ENCODE results near the gene TOGARAM1.
"Not testable (repeated sequence)": the region's sequence is repeated elsewhere in the genome, so short reads cannot be mapped to it uniquely, and the experiment has no call there.

TOGARAM1 gene

GRCh38 chr14:45044638-45045037 lies 82.6 kb downstream of the TOGARAM1 start:
- DNase-seq (ENCODE audit: low read depth in 2 of 2): no peak

GRCh38 chr14:45048385-45048784 lies 86.4 kb downstream of the TOGARAM1 start:
- DNase-seq (ENCODE audit: low read depth in 2 of 2): no peak

- no peak for DNase-seq (ENCODE audit: low read depth in 2 of 2)
These were observed 89.2 kb downstream of the TOGARAM1 start for GRCh38 chr14:45051180-45051579.

- no peak for DNase-seq (ENCODE audit: low read depth in 2 of 2)
These were observed 89.9 kb downstream of the TOGARAM1 start for GRCh38 chr14:45051896-45052295.

GRCh38 chr14:45057349-45057748 lies 95.4 kb downstream of the TOGARAM1 start:
- no peak for DNase-seq (ENCODE audit: low read depth in 2 of 2)

- no peak for DNase-seq (ENCODE audit: low read depth in 2 of 2)
These were observed 95.9 kb downstream of the TOGARAM1 start for GRCh38 chr14:45057881-45058364.

GRCh38 chr14:45060551-45060950 lies 98.6 kb downstream of the TOGARAM1 start:
- no peak for DNase-seq (ENCODE audit: low read depth in 2 of 2)

GRCh38 chr14:45065540-45065939 lies 103.5 kb downstream of the TOGARAM1 start:
- DNase-seq (ENCODE audit: low read depth in 2 of 2): no peak

- no peak for DNase-seq (ENCODE audit: low read depth in 2 of 2)
These were observed 104.0 kb downstream of the TOGARAM1 start for GRCh38 chr14:45065956-45066355.

GRCh38 chr14:45066667-45067066 lies 104.7 kb downstream of the TOGARAM1 start:
- no peak for DNase-seq (ENCODE audit: low read depth in 2 of 2)

- no peak for DNase-seq (ENCODE audit: low read depth in 2 of 2)
These were observed 106.4 kb downstream of the TOGARAM1 start for GRCh38 chr14:45068396-45068795.

GRCh38 chr14:45070215-45070614 lies 108.2 kb downstream of the TOGARAM1 start:
- DNase-seq (ENCODE audit: low read depth in 2 of 2): no peak

- no peak for DNase-seq (ENCODE audit: low read depth in 2 of 2)
These were observed 110.1 kb downstream of the TOGARAM1 start for GRCh38 chr14:45072126-45072525.

GRCh38 chr14:45073231-45073879 lies 111.4 kb downstream of the TOGARAM1 start:
- DNase-seq (ENCODE audit: low read depth in 2 of 2): no peak

- no peak for DNase-seq (ENCODE audit: low read depth in 2 of 2)
These were observed 116.3 kb downstream of the TOGARAM1 start for GRCh38 chr14:45078323-45078722.

GRCh38 chr14:45080416-45080968 lies 118.5 kb downstream of the TOGARAM1 start:
- not testable (repeated sequence) for DNase-seq (ENCODE audit: low read depth in 2 of 2)

- DNase-seq (ENCODE audit: low read depth in 2 of 2): not testable (repeated sequence)
These were observed 119.1 kb downstream of the TOGARAM1 start for GRCh38 chr14:45081096-45081495.

- DNase-seq (ENCODE audit: low read depth in 2 of 2): no peak
These were observed 120.4 kb downstream of the TOGARAM1 start for GRCh38 chr14:45082420-45082819.

- DNase-seq (ENCODE audit: low read depth in 2 of 2): no peak
These were observed 121.6 kb downstream of the TOGARAM1 start for GRCh38 chr14:45083617-45083975.

- peak; percentile 91 to 92 for DNase-seq (ENCODE audit: low read depth in 2 of 2)
These were observed 122.2 kb downstream of the TOGARAM1 start, which contains the start of gene PRPF39 for GRCh38 chr14:45083976-45084722. Gene PRPF39 (plus strand): TSS chr14:45084116. CDS start chr14:45095240, 11,124 bp downstream.

- no peak for DNase-seq (ENCODE audit: low read depth in 2 of 2)
These were observed 123.0 kb downstream of the TOGARAM1 start for GRCh38 chr14:45084946-45085346.

- no peak for DNase-seq (ENCODE audit: low read depth in 2 of 2)
These were observed 127.8 kb downstream of the TOGARAM1 start for GRCh38 chr14:45089813-45090212.

- no peak for DNase-seq (ENCODE audit: low read depth in 2 of 2)
These were observed 129.7 kb downstream of the TOGARAM1 start for GRCh38 chr14:45091710-45092109.

Data from activated CD8-positive, alpha-beta memory T cell treated with anti-CD3 and anti-CD28 coated beads for 4 hours (primary cell).